Measurements from ENCODE around the gene REM2. TPM values are rescaled to one million over a fixed set of nuclear protein-coding genes. Genes with fewer than 3 reads are reported as not detected.
A peak's percentile ranks its signal among the peaks of the same experiment; 100 is the strongest.

Gene REM2
- total RNA-seq, 1 donor from 2014 or later = 1.4 TPM

- intact Hi-C loops (cut with micrococcal nuclease) = loop anchor here (1.0 to 10.0 kb wide), 11 partner anchors 9 to 626 kb away; partner anchors contain the start of genes ACIN1, C14orf119, DAD1 and HAUS4
- CTCF ChIA-PET = interaction anchor here (1.1 to 3.4 kb wide), 8 partner anchors 9 to 166 kb away, joined by 3 to 22 read pairs (median 8); partner anchors contain the start of genes ACIN1, AJUBA, C14orf119 and HAUS4
- DNase-seq (no peak), ATAC-seq (ENCODE audit: low read depth) (no peak)
- Mint-ChIP-seq H3K4me3 (no peak overlapping the region), H3K36me3 (ENCODE audit: low read depth) (peaks cover 33% of the 10 kb centered on the region), H3K9me3 (no peaks in the 10 kb centered on the region), H3K4me1 (peaks cover 14% of the 10 kb centered on the region), H3K27me3 (no peaks in the 10 kb centered on the region), H3K27ac (no peak overlapping the region)
- POLR2A ChIA-PET = interaction anchor here (0.6 to 2.6 kb wide), 17 partner anchors 10 to 1153 kb away, joined by 3 to 47 read pairs (median 4); partner anchors contain the start of genes ACIN1, C14orf119, CDH24 and HAUS4
- TF ChIP-seq, protein P1, sequence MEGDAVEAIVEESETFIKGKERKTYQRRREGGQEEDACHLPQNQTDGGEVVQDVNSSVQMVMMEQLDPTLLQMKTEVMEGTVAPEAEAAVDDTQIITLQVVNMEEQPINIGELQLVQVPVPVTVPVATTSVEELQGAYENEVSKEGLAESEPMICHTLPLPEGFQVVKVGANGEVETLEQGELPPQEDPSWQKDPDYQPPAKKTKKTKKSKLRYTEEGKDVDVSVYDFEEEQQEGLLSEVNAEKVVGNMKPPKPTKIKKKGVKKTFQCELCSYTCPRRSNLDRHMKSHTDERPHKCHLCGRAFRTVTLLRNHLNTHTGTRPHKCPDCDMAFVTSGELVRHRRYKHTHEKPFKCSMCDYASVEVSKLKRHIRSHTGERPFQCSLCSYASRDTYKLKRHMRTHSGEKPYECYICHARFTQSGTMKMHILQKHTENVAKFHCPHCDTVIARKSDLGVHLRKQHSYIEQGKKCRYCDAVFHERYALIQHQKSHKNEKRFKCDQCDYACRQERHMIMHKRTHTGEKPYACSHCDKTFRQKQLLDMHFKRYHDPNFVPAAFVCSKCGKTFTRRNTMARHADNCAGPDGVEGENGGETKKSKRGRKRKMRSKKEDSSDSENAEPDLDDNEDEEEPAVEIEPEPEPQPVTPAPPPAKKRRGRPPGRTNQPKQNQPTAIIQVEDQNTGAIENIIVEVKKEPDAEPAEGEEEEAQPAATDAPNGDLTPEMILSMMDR (IDR thresholded peaks at IDR 0.05) = no peak
These were observed 45.4 kb downstream of the REM2 start for GRCh38 chr14:22928237-22929103.

GRCh38 chr14:22929104-22929960 is 46.3 kb downstream of the REM2 start, which contains the start of gene PRMT5:
PRMT5 (minus strand) TSS chr14:22929376; CDS start chr14:22929361, 15 bp downstream.
- H3K9me3 Mint-ChIP-seq = no peaks in the 10 kb centered on the region
- H3K4me3 Mint-ChIP-seq = no peak within 1 kb of the TSS
- intact Hi-C loops (cut with micrococcal nuclease) = loop anchor here (1.0 to 10.0 kb wide), 11 partner anchors 10 to 625 kb away; partner anchors contain the start of genes ACIN1, C14orf119, DAD1 and HAUS4
- ChIA-PET POLR2A (interaction anchor here (0.6 to 2.6 kb wide), 18 partner anchors 11 to 1152 kb away, joined by 3 to 47 read pairs (median 4); partner anchors contain the start of genes ACIN1, C14orf119, CDH24 and HAUS4), CTCF (interaction anchor here (0.8 to 3.4 kb wide), 11 partner anchors 10 to 166 kb away, joined by 3 to 22 read pairs (median 5); partner anchors contain the start of genes ACIN1, AJUBA, C14orf119 and CDH24)
- peak; percentile 83 for DNase-seq
- H3K27ac Mint-ChIP-seq = no peak within 1 kb of the TSS
- H3K4me1 Mint-ChIP-seq = peaks cover 14% of the 10 kb centered on the region
- TF ChIP-seq, protein P1 (IDR thresholded peaks at IDR 0.05) = no peak
- ATAC-seq (ENCODE audit: low read depth) = peak; percentile 93
- H3K36me3 Mint-ChIP-seq (ENCODE audit: low read depth) = peaks cover 24% of the 10 kb centered on the region
- H3K27me3 Mint-ChIP-seq = no peaks in the 10 kb centered on the region

GRCh38 chr14:22929961-22930364 is 46.9 kb downstream of the REM2 start:
- no peak overlapping the region for H3K4me3 Mint-ChIP-seq
- no peak overlapping the region for H3K27ac Mint-ChIP-seq
- no peak for DNase-seq
- TF ChIP-seq, protein P1 (IDR thresholded peaks at IDR 0.05) = no peak
- H3K36me3 Mint-ChIP-seq (ENCODE audit: low read depth) = peaks cover 18% of the 10 kb centered on the region
- H3K9me3 Mint-ChIP-seq = no peaks in the 10 kb centered on the region
- ChIA-PET POLR2A (interaction anchor here (0.5 to 2.6 kb wide), 16 partner anchors 11 to 1546 kb away, joined by 3 to 47 read pairs (median 4); partner anchors contain the start of genes ACIN1, C14orf119, CDH24 and HAUS4), CTCF (interaction anchor here (0.8 to 3.4 kb wide), 12 partner anchors 11 to 165 kb away, joined by 3 to 22 read pairs (median 4); partner anchors contain the start of genes ACIN1, AJUBA, C14orf119 and CDH24)
- intact Hi-C loops (cut with micrococcal nuclease) = loop anchor here (1.0 to 10.0 kb wide), 11 partner anchors 11 to 625 kb away; partner anchors contain the start of genes ACIN1, C14orf119, DAD1 and HAUS4
- no peak for ATAC-seq (ENCODE audit: low read depth)
- no peaks in the 10 kb centered on the region for H3K27me3 Mint-ChIP-seq
- peaks cover 14% of the 10 kb centered on the region for H3K4me1 Mint-ChIP-seq

GRCh38 chr14:22932146-22932545 is 49.1 kb downstream of the REM2 start:
- ATAC-seq (ENCODE audit: low read depth) (no peak), DNase-seq (no peak)
- TF ChIP-seq, protein P1 (IDR thresholded peaks at IDR 0.05) = no peak
- POLR2A ChIA-PET = no interaction called here
- peaks cover 1% of the 10 kb centered on the region for H3K36me3 Mint-ChIP-seq (ENCODE audit: low read depth)
- intact Hi-C loops (cut with micrococcal nuclease) = no loop called here
- no peaks in the 10 kb centered on the region for H3K9me3 Mint-ChIP-seq
- H3K27ac Mint-ChIP-seq = no peak overlapping the region
- H3K4me1 Mint-ChIP-seq = peaks cover 8% of the 10 kb centered on the region
- CTCF ChIA-PET = interaction anchor here (3.4 kb wide), 1 partner anchor 50 kb away, joined by 22 read pairs; the partner anchor contains the start of gene AJUBA
- H3K27me3 Mint-ChIP-seq = no peaks in the 10 kb centered on the region
- no peak overlapping the region for H3K4me3 Mint-ChIP-seq

Data from activated B cell treated with CpG ODN at 0.5 μM for 24 hours (primary cell).